C4-2B (cell line): ENCODE data around the gene PBX4.

Experiments
- ZFX ChIP-seq: fragments of 450-650 bp; IDR thresholded peaks from 2 replicates; pipeline ENCODE4 v1.6.1; 2017
- TF ChIP-seq, protein P1 (sequence below): fragments of 450-650 bp; conservative IDR thresholded peaks from 2 replicates; pipeline ENCODE4 v1.5.1; 2017; ENCODE audit warnings: mild to moderate bottlenecking

- TF ChIP-seq, protein P1, sequence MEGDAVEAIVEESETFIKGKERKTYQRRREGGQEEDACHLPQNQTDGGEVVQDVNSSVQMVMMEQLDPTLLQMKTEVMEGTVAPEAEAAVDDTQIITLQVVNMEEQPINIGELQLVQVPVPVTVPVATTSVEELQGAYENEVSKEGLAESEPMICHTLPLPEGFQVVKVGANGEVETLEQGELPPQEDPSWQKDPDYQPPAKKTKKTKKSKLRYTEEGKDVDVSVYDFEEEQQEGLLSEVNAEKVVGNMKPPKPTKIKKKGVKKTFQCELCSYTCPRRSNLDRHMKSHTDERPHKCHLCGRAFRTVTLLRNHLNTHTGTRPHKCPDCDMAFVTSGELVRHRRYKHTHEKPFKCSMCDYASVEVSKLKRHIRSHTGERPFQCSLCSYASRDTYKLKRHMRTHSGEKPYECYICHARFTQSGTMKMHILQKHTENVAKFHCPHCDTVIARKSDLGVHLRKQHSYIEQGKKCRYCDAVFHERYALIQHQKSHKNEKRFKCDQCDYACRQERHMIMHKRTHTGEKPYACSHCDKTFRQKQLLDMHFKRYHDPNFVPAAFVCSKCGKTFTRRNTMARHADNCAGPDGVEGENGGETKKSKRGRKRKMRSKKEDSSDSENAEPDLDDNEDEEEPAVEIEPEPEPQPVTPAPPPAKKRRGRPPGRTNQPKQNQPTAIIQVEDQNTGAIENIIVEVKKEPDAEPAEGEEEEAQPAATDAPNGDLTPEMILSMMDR, result no peak
- TF ChIP-seq ZFX, result no peak
Measured at GRCh38 chr19:19626516-19627472, 8.3 kb upstream of the PBX4 start.
